Thoracic aorta (tissue), 2 donors: ENCODE data around the gene RSU1. TPM values are rescaled to one million over a fixed set of nuclear protein-coding genes. Genes with fewer than 3 reads are reported as not detected.

ENCODE experiments used
- ATAC-seq: fragments of 150-250 bp; one replicate; pipeline ENCODE4 v1.8.0; 2017; ENCODE audit warnings: low read depth; ENCODE audit not compliant: insufficient number of reproducible peaks, low FRiP score
- DNase-seq: peaks from one replicate; pipeline ENCODE4 v3.0.0-alpha.2; 2020; ENCODE audit warnings: low spot score
- H3K27ac ChIP-seq, 2 donors: fragments of 200-600 bp; sonication (generic); 1 replicate in 1 of 2; 2 replicates in 1 of 2; pipeline ENCODE4 v1.5.1; 2016; ENCODE audit warnings: mild to moderate bottlenecking in 2 of 2, moderate library complexity in 2 of 2
- H3K27me3 ChIP-seq: fragments of 200-600 bp; sonication (generic); replicated peaks from 2 replicates; pipeline ENCODE4 v1.6.0; 2016; ENCODE audit warnings: mild to moderate bottlenecking; ENCODE audit not compliant: insufficient read depth
- H3K36me3 ChIP-seq: fragments of 200-600 bp; sonication (generic); one replicate; pipeline ENCODE4 v1.5.1; 2016
- H3K4me1 ChIP-seq, 2 donors: fragments of 200-600 bp; sonication (generic); 1 replicate in 1 of 2; 2 replicates in 1 of 2; pipeline versions ENCODE4 v1.5.1 to v1.6.0; 2016; ENCODE audit warnings: low read depth in 2 of 2, mild to moderate bottlenecking in 1 of 2; ENCODE audit not compliant: control insufficient read depth in 1 of 2
- H3K4me3 ChIP-seq: fragments of 200-600 bp; sonication (generic); 2 replicates; pipeline ENCODE4 v1.5.1; 2016; ENCODE audit warnings: mild to moderate bottlenecking
- H3K9me3 ChIP-seq: fragments of 200-600 bp; sonication (generic); 2 replicates; pipeline ENCODE4 v1.5.1; 2016
- CTCF ChIP-seq: fragments of 200-600 bp; sonication (generic); IDR thresholded peaks from one replicate; pipeline ENCODE4 v1.5.1; 2019; ENCODE audit warnings: antibody characterized with exemption
- total RNA-seq, 2 donors: library from RNA; depleted of rRNA; stranded (reverse); fragments of >200 nt; gene quantifications; one replicate each; pipeline versions ENCODE4 v1.1.0 to v1.2.3, GENCODE V29; 2016

Gene RSU1
- total RNA-seq, 2 donors from 2014 or later = 88.0 to 122 TPM

GRCh38 chr10:16690417-16690816 is 126.8 kb downstream of the RSU1 start:
- TF ChIP-seq CTCF = no peak
- Histone ChIP-seq H3K27me3 (no peaks in the 10 kb centered on the region), H3K9me3 (no peaks in the 10 kb centered on the region), H3K27ac (no peak overlapping the region), H3K4me1 (no peaks in the 10 kb centered on the region), H3K4me3 (no peak overlapping the region), H3K36me3 (no peaks in the 10 kb centered on the region)
- no peak for ATAC-seq
- no peak for DNase-seq

GRCh38 chr10:16689696-16690095 is 127.5 kb downstream of the RSU1 start:
- H3K27ac ChIP-seq = no peak overlapping the region
- H3K4me3 ChIP-seq = no peak overlapping the region
- H3K9me3 ChIP-seq = no peaks in the 10 kb centered on the region
- no peaks in the 10 kb centered on the region for H3K4me1 ChIP-seq
- no peak for TF ChIP-seq CTCF
- no peaks in the 10 kb centered on the region for H3K36me3 ChIP-seq
- DNase-seq = no peak
- ATAC-seq = no peak
- no peaks in the 10 kb centered on the region for H3K27me3 ChIP-seq

GRCh38 chr10:16689227-16689626 is 128.0 kb downstream of the RSU1 start:
- no peak overlapping the region for H3K27ac ChIP-seq

GRCh38 chr10:16686054-16686902 is 130.9 kb downstream of the RSU1 start:
- H3K4me3 ChIP-seq = no peak overlapping the region
- H3K27ac ChIP-seq = no peak overlapping the region
- H3K36me3 ChIP-seq = no peaks in the 10 kb centered on the region
- H3K9me3 ChIP-seq = no peaks in the 10 kb centered on the region
- no peak for DNase-seq
- TF ChIP-seq CTCF = no peak
- no peak for ATAC-seq
- H3K27me3 ChIP-seq = no peaks in the 10 kb centered on the region
- H3K4me1 ChIP-seq = no peaks in the 10 kb centered on the region

More at GRCh38 chr10:16689227-16689626, 128.0 kb downstream of the RSU1 start:
- H3K9me3 ChIP-seq = no peaks in the 10 kb centered on the region
- H3K4me1 ChIP-seq = no peaks in the 10 kb centered on the region
- DNase-seq (no peak), ATAC-seq (no peak)
- H3K36me3 ChIP-seq = no peaks in the 10 kb centered on the region
- no peak for TF ChIP-seq CTCF
- no peak overlapping the region for H3K4me3 ChIP-seq
- H3K27me3 ChIP-seq = no peaks in the 10 kb centered on the region

GRCh38 chr10:16685551-16685950 is 131.7 kb downstream of the RSU1 start:
- H3K27me3 ChIP-seq = no peaks in the 10 kb centered on the region
- H3K9me3 ChIP-seq = no peaks in the 10 kb centered on the region
- no peak for TF ChIP-seq CTCF
- no peak overlapping the region for H3K27ac ChIP-seq
- no peaks in the 10 kb centered on the region for H3K36me3 ChIP-seq
- H3K4me3 ChIP-seq = no peak overlapping the region
- no peak for ATAC-seq
- no peak for DNase-seq
- peaks cover 0 to 5% of the 10 kb centered on the region in 2 donors for H3K4me1 ChIP-seq
